Measurements from ENCODE around the gene ZNF764. TPM values are rescaled to one million over a fixed set of nuclear protein-coding genes. Genes with fewer than 3 reads are reported as not detected.
A peak's percentile ranks its signal among the peaks of the same experiment; 100 is the strongest.

Gene ZNF764
- total RNA-seq, 4 donors from 2014 or later, result 4.7 to 8.3 (median 7.2) TPM

- H3K36me3 ChIP-seq, result peaks cover 12 to 67% (median 13%) of the 10 kb centered on the region in 3 donors
- no peak overlapping the region for H3K27ac ChIP-seq
- no peak for DNase-seq
- H3K4me3 ChIP-seq, result no peak overlapping the region
- 72 to 78% methylated on average over 2 to 6 of the region's 7 CpGs for WGBS, 2 donors
- H3K4me1 ChIP-seq, result peaks cover 13 to 44% (median 16%) of the 10 kb centered on the region in 3 donors
- H3K9me3 ChIP-seq, result no peaks in the 10 kb centered on the region
- no peak for TF ChIP-seq CTCF (IDR thresholded peaks at IDR 0.05)
- TF ChIP-seq POLR2A (IDR thresholded peaks at IDR 0.05), result no peak
- intact Hi-C loops (cut with DNase I), result loop anchor here (10.0 kb wide), 1 partner anchor 63 kb away; no protein-coding TSS in a partner anchor
- no peaks in the 10 kb centered on the region for H3K27me3 ChIP-seq
These were observed 23.3 kb upstream of the ZNF764 start for GRCh38 chr16:30581457-30581856.

GRCh38 chr16:30574678-30575077, 16.5 kb upstream of the ZNF764 start:
- Histone ChIP-seq H3K4me3 (no peak overlapping the region), H3K27ac (no peak overlapping the region), H3K27me3 (no peaks in the 10 kb centered on the region), H3K36me3 (peaks cover 0 to 39% (median 3%) of the 10 kb centered on the region in 3 donors), H3K4me1 (peaks cover 18 to 34% (median 21%) of the 10 kb centered on the region in 3 donors), H3K9me3 (no peaks in the 10 kb centered on the region)
- DNase-seq, result no peak
- intact Hi-C loops (cut with DNase I), result no loop called here
- 77 to 92% methylated on average over 1 of the region's 1 CpG for WGBS, 2 donors
- no peak for TF ChIP-seq CTCF (IDR thresholded peaks at IDR 0.05)
- TF ChIP-seq POLR2A (IDR thresholded peaks at IDR 0.05), result no peak

- TF ChIP-seq CTCF (IDR thresholded peaks at IDR 0.05) (peak in 3 of 6 experiments; percentile 4 to 24 (median 6)), POLR2A (IDR thresholded peaks at IDR 0.05) (peak in 3 of 4 donors; percentile 12 to 65 (median 48))
- peak within 1 kb of the TSS; percentile 60 to 87 (median 73) for H3K4me3 ChIP-seq
- intact Hi-C loops (cut with DNase I), result no loop called here
- no peaks in the 10 kb centered on the region for H3K27me3 ChIP-seq
- DNase-seq, result peak; percentile 92
- peaks cover 27 to 59% (median 36%) of the 10 kb centered on the region in 3 donors for H3K4me1 ChIP-seq
- H3K36me3 ChIP-seq, result peaks cover 0 to 11% (median 0%) of the 10 kb centered on the region in 3 donors
- 0 to 1% methylated on average over 4 to 26 of the region's 67 CpGs for WGBS, 2 donors
- H3K27ac ChIP-seq, result peak within 1 kb of the TSS; percentile 91 to 99 (median 96)
- H3K9me3 ChIP-seq, result no peaks in the 10 kb centered on the region
These were observed 13.5 kb upstream of the ZNF764 start, which contains the start of gene ZNF688 for GRCh38 chr16:30571445-30572322. Gene ZNF688, minus strand, starts transcription at chr16:30571714. Its CDS starts 85 bp downstream, at chr16:30571629.

- peak overlapping the region; percentile 91 to 99 (median 96) for H3K27ac ChIP-seq
- intact Hi-C loops (cut with DNase I), result no loop called here
- no peak for DNase-seq
- H3K36me3 ChIP-seq, result peaks cover 0 to 6% (median 0%) of the 10 kb centered on the region in 3 donors
- no peaks in the 10 kb centered on the region for H3K27me3 ChIP-seq
- peaks cover 27 to 59% (median 36%) of the 10 kb centered on the region in 3 donors for H3K4me1 ChIP-seq
- TF ChIP-seq CTCF (IDR thresholded peaks at IDR 0.05), result no peak
- no peak for TF ChIP-seq POLR2A (IDR thresholded peaks at IDR 0.05)
- 15 to 34% methylated on average over 5 to 10 of the region's 22 CpGs for WGBS, 2 donors
- H3K4me3 ChIP-seq, result peak overlapping the region; percentile 60 to 87 (median 73)
- H3K9me3 ChIP-seq, result no peaks in the 10 kb centered on the region
These were observed 12.7 kb upstream of the ZNF764 start for GRCh38 chr16:30570636-30571444.

Measured in esophagus squamous epithelium (tissue), 5 donors.